Measurements from ENCODE around the gene FNDC10. TPM values are rescaled to one million over a fixed set of nuclear protein-coding genes. Genes with fewer than 3 reads are reported as not detected.
A peak's percentile ranks its signal among the peaks of the same experiment; 100 is the strongest.
"Not testable (repeated sequence)": the region's sequence is repeated elsewhere in the genome, so short reads cannot be mapped to it uniquely, and the experiment has no call there.

Gene FNDC10
- total RNA-seq, 2 donors from 2014 or later: 1.2 to 3.6 TPM

GRCh38 chr1:1556961-1557360 is 43.0 kb downstream of the FNDC10 start:
- intact Hi-C loops (cut with DNase I); DNase-seq (ENCODE audit: low spot score): not testable (repeated sequence)

DNA sequence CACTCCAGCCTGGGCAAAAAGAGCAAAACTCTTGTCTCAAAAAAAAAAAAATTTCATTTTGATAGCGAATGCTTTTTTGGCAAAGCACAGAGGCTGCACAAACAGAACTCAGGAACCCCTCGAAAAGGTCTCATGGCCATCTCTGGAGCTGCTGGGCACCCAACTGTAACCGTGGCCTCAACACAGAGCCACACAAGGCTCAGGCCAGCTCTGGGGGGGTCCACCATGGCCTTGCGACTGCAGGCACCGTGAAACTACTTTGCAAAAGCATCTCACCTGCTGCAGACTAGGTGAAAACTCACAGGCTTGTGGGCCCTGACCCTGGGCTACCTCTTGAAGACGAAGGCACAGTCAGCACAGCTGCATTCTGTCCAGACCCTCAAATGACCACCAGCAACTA is 43.4 kb downstream of the FNDC10 start:
- peak; percentile 74 for DNase-seq (ENCODE audit: low spot score)
- intact Hi-C loops (cut with DNase I): no loop called here

GRCh38 chr1:1554926-1555915 is 44.7 kb downstream of the FNDC10 start:
- peak; percentile 69 for DNase-seq (ENCODE audit: low spot score)
- intact Hi-C loops (cut with DNase I): no loop called here

DNA sequence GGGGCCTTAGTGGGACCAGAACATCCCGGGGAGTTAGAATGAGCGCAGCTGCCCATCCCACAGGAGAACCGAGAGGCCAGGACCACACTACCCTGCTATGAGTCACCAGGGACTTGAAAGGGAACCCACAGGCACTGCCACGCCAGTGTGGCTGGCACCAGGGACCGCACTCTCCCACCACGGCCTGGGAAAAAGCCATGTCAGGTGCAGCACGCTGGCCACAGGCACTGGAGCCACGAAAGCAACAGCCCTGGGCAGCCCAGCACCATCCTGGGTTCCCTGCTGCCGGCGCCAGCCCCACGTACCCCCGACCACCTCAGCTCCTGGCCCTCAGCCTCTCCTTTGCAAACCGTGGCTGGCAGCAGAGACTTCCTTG is 45.4 kb downstream of the FNDC10 start:
- peak; percentile 79 for DNase-seq (ENCODE audit: low spot score)
- intact Hi-C loops (cut with DNase I): no loop called here

- intact Hi-C loops (cut with DNase I): no loop called here
- DNase-seq (ENCODE audit: low spot score): no peak
Measured at GRCh38 chr1:1553821-1554494, 46.0 kb downstream of the FNDC10 start.

DNA sequence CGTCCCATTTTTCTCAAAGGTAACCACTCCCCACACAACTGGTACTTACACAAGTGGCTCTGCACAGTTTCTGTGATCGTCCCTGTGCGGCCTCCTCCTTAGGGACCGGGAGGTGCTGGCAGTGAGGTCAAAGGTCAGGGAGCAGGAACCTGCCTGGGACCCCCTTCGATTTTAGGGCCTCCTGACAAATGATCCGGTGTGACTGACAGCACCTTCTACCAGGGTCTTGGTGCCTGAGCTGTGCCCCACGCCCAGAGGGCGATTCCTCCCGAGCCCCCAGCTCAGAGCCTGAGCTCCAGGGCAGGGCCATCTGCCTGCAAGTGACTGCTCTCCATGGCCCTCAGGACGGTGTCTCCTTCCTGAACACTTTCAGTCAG is 47.7 kb downstream of the FNDC10 start:
- DNase-seq (ENCODE audit: low spot score): no peak
- intact Hi-C loops (cut with DNase I): no loop called here

DNA sequence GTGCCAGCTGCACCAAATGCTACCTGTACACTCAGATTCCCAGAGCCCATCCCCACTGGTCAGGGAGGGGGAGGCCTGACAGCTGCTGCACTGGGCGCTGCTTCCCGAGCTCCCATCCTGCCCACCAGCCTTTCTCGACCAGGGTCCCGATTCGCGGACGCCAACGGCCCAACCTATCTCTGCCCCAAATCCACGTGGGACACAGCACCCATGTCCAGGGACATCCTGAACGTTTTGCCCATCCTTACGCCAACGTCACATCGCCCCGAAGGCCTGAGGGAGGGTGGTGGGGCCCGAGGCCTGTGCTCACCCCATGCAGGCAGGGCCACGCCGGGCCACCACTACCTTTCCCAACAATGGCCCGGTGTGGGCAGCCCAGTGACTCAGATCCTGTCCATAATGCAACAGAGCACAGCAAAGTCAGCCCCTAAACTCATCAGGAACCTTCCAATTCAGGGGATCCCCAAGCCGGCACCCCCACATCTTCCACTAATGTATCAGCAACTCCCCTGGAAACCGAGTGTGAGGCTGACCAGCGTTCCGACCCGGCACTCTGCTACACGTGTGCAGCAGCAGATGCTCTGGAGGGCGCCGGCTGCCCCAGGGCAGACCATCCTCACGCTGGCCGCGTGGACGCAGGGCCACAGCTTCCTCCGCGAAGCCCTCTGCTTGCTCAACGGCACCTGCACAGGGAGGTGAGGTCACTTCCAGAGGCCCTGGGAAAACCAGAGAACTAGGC is 48.2 kb downstream of the FNDC10 start:
- intact Hi-C loops (cut with DNase I): no loop called here
- no peak for DNase-seq (ENCODE audit: low spot score)

GRCh38 chr1:1550591-1551432 is 49.1 kb downstream of the FNDC10 start:
- no peak for DNase-seq (ENCODE audit: low spot score)
- intact Hi-C loops (cut with DNase I): no loop called here

DNA sequence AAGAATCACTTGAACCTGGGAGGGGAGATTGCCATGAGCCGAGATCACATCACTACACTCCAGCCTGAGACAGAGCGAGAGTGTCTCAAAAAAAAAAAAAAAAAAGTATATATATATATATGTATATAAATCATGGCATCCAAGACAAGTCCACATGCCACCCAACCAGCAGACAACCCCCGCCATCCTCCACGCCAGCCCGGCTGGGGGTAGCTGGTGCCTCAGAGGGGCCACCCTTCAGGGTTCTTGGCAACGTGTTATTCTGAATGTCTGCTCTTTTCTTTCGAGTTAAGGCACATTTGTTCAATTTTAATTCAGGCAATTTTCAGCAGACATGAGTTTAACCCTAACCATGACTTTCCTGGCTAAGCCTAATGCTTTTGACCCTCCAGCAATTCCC is 49.8 kb downstream of the FNDC10 start:
- DNase-seq (ENCODE audit: low spot score): no peak
- intact Hi-C loops (cut with DNase I): no loop called here

DNA sequence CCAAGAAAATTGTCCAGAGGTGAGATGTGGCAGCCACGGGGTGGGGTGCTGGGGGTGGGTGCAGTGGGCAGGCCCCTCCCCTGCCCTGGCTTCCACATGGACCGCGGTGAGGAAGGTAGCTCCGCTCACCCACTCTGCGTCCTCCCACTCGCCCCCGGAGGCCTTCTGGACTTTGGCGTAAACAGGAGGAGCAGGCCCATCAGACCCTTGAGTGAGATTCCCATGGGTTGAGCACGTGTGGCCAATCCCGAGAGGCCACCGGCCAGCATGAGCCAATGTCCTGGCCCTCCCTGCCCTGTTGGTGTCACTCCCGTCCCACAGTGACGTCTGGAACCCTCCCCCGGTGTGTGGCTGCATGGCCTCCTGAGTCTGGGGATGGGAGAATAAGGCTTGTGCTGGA is 51.3 kb downstream of the FNDC10 start:
- intact Hi-C loops (cut with DNase I): no loop called here
- no peak for DNase-seq (ENCODE audit: low spot score)

Other genes with a start within 250 kb of the FNDC10 start
- gene MXRA8, start 241.6 kb downstream of the FNDC10 start, total RNA-seq: 100 to 1,000 TPM; 104 to 174 TPM
- 10 to 100 TPM; 70.9 to 78.8 TPM for gene AURKAIP1, start 224.9 kb downstream of the FNDC10 start, total RNA-seq
- 100 to 1,000 TPM; 102 to 109 TPM for gene CCNL2, start 200.8 kb downstream of the FNDC10 start, total RNA-seq
- gene MRPL20, start 192.8 kb downstream of the FNDC10 start, total RNA-seq: 10 to 100 TPM; 69.7 to 75.0 TPM
- gene ANKRD65, start 178.9 kb downstream of the FNDC10 start, total RNA-seq: 1 to 10 TPM; 2.4 to 7.4 TPM
- 10 to 100 TPM; 59.8 to 67.7 TPM for gene VWA1, start 164.4 kb downstream of the FNDC10 start, total RNA-seq
- gene ATAD3C, start 150.4 kb downstream of the FNDC10 start, total RNA-seq: under 1 TPM; 0.14 to 0.83 TPM
- 10 to 100 TPM in 1 of 2 donors, 1 to 10 TPM in 1; 8.5 to 13.1 TPM for gene ATAD3B, start 128.4 kb downstream of the FNDC10 start, total RNA-seq
- 10 to 100 TPM; 12.2 to 14.2 TPM for gene ATAD3A, start 88.0 kb downstream of the FNDC10 start, total RNA-seq
- gene TMEM240, start 59.5 kb downstream of the FNDC10 start, total RNA-seq: 1 to 10 TPM; 3.9 to 7.8 TPM
- gene SSU72, start 25.3 kb downstream of the FNDC10 start, total RNA-seq: 10 to 100 TPM; 60.7 to 66.0 TPM
- gene MIB2, start 15.4 kb upstream of the FNDC10 start, total RNA-seq: 10 to 100 TPM; 29.4 to 35.9 TPM
- 10 to 100 TPM; 36.1 to 78.5 TPM for gene MMP23B, start 32.0 kb upstream of the FNDC10 start, total RNA-seq
- 10 to 100 TPM; 19.4 to 24.3 TPM for gene CDK11B, start 58.9 kb upstream of the FNDC10 start, total RNA-seq
- gene SLC35E2B, start 92.7 kb upstream of the FNDC10 start, total RNA-seq: 10 to 100 TPM; 20.7 to 27.7 TPM
- 10 to 100 TPM; 29.2 to 37.7 TPM for gene CDK11A, start 124.2 kb upstream of the FNDC10 start, total RNA-seq
- 10 to 100 TPM; 60.0 to 63.5 TPM for gene NADK, start 178.3 kb upstream of the FNDC10 start, total RNA-seq

Data from posterior vena cava (tissue), 2 donors.